Upper lobe of left lung (tissue), 6 donors: ENCODE data around the gene PRELP. TPM values are rescaled to one million over a fixed set of nuclear protein-coding genes. Genes with fewer than 3 reads are reported as not detected.

ENCODE experiments used
- ATAC-seq, 2 donors: fragments of 200-7000 bp; cut with Tn5 transposase; one replicate each; pipeline ENCODE4 v1.9.1; 2022; ENCODE audit warnings: mild to moderate bottlenecking in 2 of 2, moderate library complexity in 2 of 2; ENCODE audit not compliant: low FRiP score in 2 of 2
- DNase-seq, 2 donors: peaks; one replicate each; pipeline ENCODE4 v3.0.0-alpha.2; 2019 to 2020
- H3K27ac ChIP-seq, 4 donors: fragments of 200-600 bp; sonication (generic); one replicate each; pipeline ENCODE4 v1.5.1; 2016 to 2019
- H3K27me3 ChIP-seq, 4 donors: fragments of 200-600 bp; sonication (generic); one replicate each; pipeline ENCODE4 v1.5.1; 2017 to 2019
- H3K36me3 ChIP-seq, 4 donors: fragments of 200-600 bp; sonication (generic); one replicate each; pipeline ENCODE4 v1.5.1; 2016 to 2019
- H3K4me1 ChIP-seq, 4 donors: fragments of 200-600 bp; sonication (generic); one replicate each; pipeline ENCODE4 v1.5.1; 2018 to 2019
- H3K4me3 ChIP-seq, 4 donors: fragments of 200-600 bp; sonication (generic); one replicate each; pipeline ENCODE4 v1.5.1; 2017 to 2019; ENCODE audit warnings: mild to moderate bottlenecking in 2 of 4, moderate library complexity in 1 of 4
- H3K9me3 ChIP-seq, 4 donors: fragments of 200-600 bp; sonication (generic); one replicate each; pipeline ENCODE4 v1.5.1; 2018 to 2019
- CTCF ChIP-seq, 6 experiments: fragments of 450-650 bp in 4 of 6; fragments of 200-600 bp in 2 of 6; sonication (generic) in 2 of 6; IDR thresholded peaks; one replicate each; pipeline ENCODE4 v1.5.1; 2016 to 2019; ENCODE audit warnings: antibody characterized with exemption in 6 of 6
- EP300 ChIP-seq, 4 donors: sonication (generic); formaldehyde crosslinking; IDR thresholded peaks; one replicate each; pipeline ENCODE4 v1.5.1; 2017; ENCODE audit warnings: antibody characterized with exemption in 4 of 4, control low read depth in 2 of 4
- POLR2A ChIP-seq, 4 donors: fragments of 450-650 bp; IDR thresholded peaks; one replicate each; pipeline ENCODE4 v1.5.1; 2016 to 2017; ENCODE audit warnings: antibody characterized with exemption in 4 of 4, mild to moderate bottlenecking in 2 of 4
- POLR2AphosphoS5 ChIP-seq, 2 donors: sonication (generic); formaldehyde crosslinking; IDR thresholded peaks; one replicate each; pipeline ENCODE4 v1.5.1; 2017; ENCODE audit warnings: antibody characterized with exemption in 2 of 2
- WGBS, 2 donors: methylation state at CpG; one replicate each; pipeline ENCODE4 v1.1.5; 2017 to 2018; 5-methylcytosine and 5-hydroxymethylcytosine counted together
- total RNA-seq, 6 donors: library from RNA; depleted of rRNA in 4 of 6; stranded (reverse); fragments of >200 nt in 4 of 6; gene quantifications; one replicate each; pipeline versions ENCODE4 v1.1.0 to v1.2.1, GENCODE V29; 2016 to 2021
- donor health status: DM: no; HTN: no; CAD: no; lungs with moderate emphysema.
- donor health status: DM: no; HTN: yes; CAD: no; lungs with severe emphysema.

The PRELP gene
- total RNA-seq, 6 donors from 2014 or later: 30.4 to 104 (median 47.3) TPM

GRCh38 chr1:203519053-203519840, 43.6 kb downstream of the PRELP start:
- Histone ChIP-seq H3K27me3 (no peaks in the 10 kb centered on the region), H3K9me3 (no peaks in the 10 kb centered on the region), H3K36me3 (no peaks in the 10 kb centered on the region), H3K27ac (no peak overlapping the region), H3K4me1 (peaks cover 0 to 12% (median 9%) of the 10 kb centered on the region in 4 donors), H3K4me3 (no peak overlapping the region)
- TF ChIP-seq EP300 (IDR thresholded peaks at IDR 0.05) (no peak), POLR2A (IDR thresholded peaks at IDR 0.05) (no peak), POLR2AphosphoS5 (IDR thresholded peaks at IDR 0.05) (no peak), CTCF (IDR thresholded peaks at IDR 0.05) (no peak)
- 87 to 95% methylated on average over 9 to 10 of the region's 10 CpGs for WGBS, 2 donors
- ATAC-seq (no peak), DNase-seq (no peak)

GRCh38 chr1:203519896-203520295, 44.3 kb downstream of the PRELP start:
- 97 to 99% methylated on average over 6 of the region's 6 CpGs for WGBS, 2 donors
- H3K27ac ChIP-seq: no peak overlapping the region
- H3K4me3 ChIP-seq: no peak overlapping the region

GRCh38 chr1:203520315-203520714, 44.7 kb downstream of the PRELP start:
- WGBS, 2 donors: 76 to 89% methylated on average over 5 of the region's 5 CpGs
- no peaks in the 10 kb centered on the region for H3K36me3 ChIP-seq
- H3K27me3 ChIP-seq: no peaks in the 10 kb centered on the region
- ATAC-seq (peak in 1 of 2 donors; percentile 68), DNase-seq (no peak)
- peaks cover 0 to 12% (median 9%) of the 10 kb centered on the region in 4 donors for H3K4me1 ChIP-seq
- no peaks in the 10 kb centered on the region for H3K9me3 ChIP-seq
- no peak overlapping the region for H3K27ac ChIP-seq
- H3K4me3 ChIP-seq: no peak overlapping the region
- no peak for TF ChIP-seq POLR2AphosphoS5 (IDR thresholded peaks at IDR 0.05)
- no peak for TF ChIP-seq CTCF (IDR thresholded peaks at IDR 0.05)
- TF ChIP-seq POLR2A (IDR thresholded peaks at IDR 0.05): no peak
- no peak for TF ChIP-seq EP300 (IDR thresholded peaks at IDR 0.05)

More at GRCh38 chr1:203519896-203520295, 44.3 kb downstream of the PRELP start:
- no peak for DNase-seq
- no peaks in the 10 kb centered on the region for H3K27me3 ChIP-seq
- peaks cover 0 to 12% (median 9%) of the 10 kb centered on the region in 4 donors for H3K4me1 ChIP-seq
- H3K9me3 ChIP-seq: no peaks in the 10 kb centered on the region
- no peaks in the 10 kb centered on the region for H3K36me3 ChIP-seq
- TF ChIP-seq EP300 (IDR thresholded peaks at IDR 0.05) (no peak), POLR2AphosphoS5 (IDR thresholded peaks at IDR 0.05) (no peak), CTCF (IDR thresholded peaks at IDR 0.05) (no peak), POLR2A (IDR thresholded peaks at IDR 0.05) (no peak)
- ATAC-seq: no peak

GRCh38 chr1:203521074-203521794, 45.6 kb downstream of the PRELP start:
- 76 to 82% methylated on average over 6 to 10 of the region's 10 CpGs for WGBS, 2 donors
- TF ChIP-seq POLR2AphosphoS5 (IDR thresholded peaks at IDR 0.05) (no peak), CTCF (IDR thresholded peaks at IDR 0.05) (no peak)
- Histone ChIP-seq H3K27ac (no peak overlapping the region), H3K4me3 (no peak overlapping the region), H3K9me3 (no peaks in the 10 kb centered on the region), H3K27me3 (no peaks in the 10 kb centered on the region), H3K4me1 (peaks cover 0 to 12% (median 9%) of the 10 kb centered on the region in 4 donors), H3K36me3 (no peaks in the 10 kb centered on the region)
- DNase-seq (peak in 1 of 2 donors; percentile 43), ATAC-seq (no peak)
